GM12878 (cell line): ENCODE results near the gene KDELR1. TPM values are rescaled to one million over a fixed set of nuclear protein-coding genes. Genes with fewer than 3 reads are reported as not detected.

Experiments used
- BACH1 ChIP-seq: fragments of 450-650 bp; IDR thresholded peaks from 2 replicates; pipeline ENCODE4 v1.6.1; 2017; ENCODE audit warnings: mild to moderate bottlenecking, borderline replicate concordance
- FOXK2 ChIP-seq: fragments of 450-650 bp; IDR thresholded peaks from 2 replicates; pipeline ENCODE4 v1.6.1; 2017; ENCODE audit warnings: mild to moderate bottlenecking, moderate library complexity
- HCFC1 ChIP-seq: fragments of 150-350 bp; IDR thresholded peaks from 2 replicates; pipeline ENCODE4 v1.6.1; 2014; ENCODE audit warnings: low read length
- MEF2B ChIP-seq: fragments of 450-650 bp; IDR thresholded peaks from 2 replicates; pipeline ENCODE4 v1.6.1; 2018; ENCODE audit warnings: mild to moderate bottlenecking, moderate library complexity; ENCODE audit not compliant: partially characterized antibody, poor library complexity, severe bottlenecking
- MXI1 ChIP-seq: fragments of 150-350 bp; IDR thresholded peaks from 2 replicates; pipeline ENCODE4 v1.6.1; 2011; ENCODE audit warnings: low read depth, mild to moderate bottlenecking, inconsistent platforms, low read length, improper control_type of control experiment
- MYB ChIP-seq: fragments of 150-350 bp; IDR thresholded peaks from 2 replicates; pipeline ENCODE4 v1.6.1; 2014; ENCODE audit warnings: mild to moderate bottlenecking, low read depth, low read length, borderline replicate concordance
- NR2F1 ChIP-seq: fragments of 450-650 bp; conservative IDR thresholded peaks from 2 replicates; pipeline ENCODE4 v1.6.1; 2017; ENCODE audit warnings: mild to moderate bottlenecking
- NRF1 ChIP-seq: conservative IDR thresholded peaks from 2 replicates; pipeline ENCODE4 v1.6.1; 2011; ENCODE audit warnings: mild to moderate bottlenecking, low read depth, low read length, improper control_type of control experiment
- SIX5 ChIP-seq: IDR thresholded peaks from 2 replicates; pipeline ENCODE4 v1.6.1; 2011; ENCODE audit warnings: mild to moderate bottlenecking, low read depth, low read length, moderate library complexity; ENCODE audit not compliant: severe bottlenecking
- SMARCA5 ChIP-seq: fragments of 450-650 bp; IDR thresholded peaks from 2 replicates; pipeline ENCODE4 v1.6.1; 2017; ENCODE audit warnings: mild to moderate bottlenecking
- STAT3 ChIP-seq: IDR thresholded peaks from 2 replicates; pipeline ENCODE4 v1.6.1; 2011; ENCODE audit warnings: low read depth, low read length, improper control_type of control experiment
- polyA plus RNA-seq, 11 experiments: library from polyadenylated mRNA; depleted of rRNA in 4 of 11; unstranded in 6 of 11; stranded (reverse) in 5 of 11; fragments of >200 nt; fragmentation: Nextera tagmentation in 4 of 11; fragmentation: Illumina TruSeq in 1 of 11; extraction: Ambion mirVana in 4 of 11; extraction: Trizol in 1 of 11; gene quantifications; 1 replicate in 1 of 11; 2 replicates in 10 of 11; pipeline versions ENCODE4 v1.2.1 to v1.2.3, GENCODE V29; 2011 to 2016; ENCODE audit warnings: inconsistent platforms in 2 of 11, missing spikeins in 2 of 11, low read depth in 1 of 11
- total RNA-seq, 4 experiments: library from RNA; depleted of rRNA in 3 of 4; stranded (reverse); fragments of >200 nt in 3 of 4; fragmentation: Illumina TruSeq in 1 of 4; extraction: Trizol in 1 of 4; gene quantifications; 2 replicates each; pipeline versions ENCODE4 v1.2.1 to v1.2.3, GENCODE V29; 2013 to 2021
- TF ChIP-seq, protein P1 (sequence below): fragments of 450-650 bp; IDR thresholded peaks from 2 replicates; pipeline ENCODE4 v1.6.1; 2017; ENCODE audit warnings: mild to moderate bottlenecking, moderate library complexity
- TF ChIP-seq, protein P2 (sequence below): IDR thresholded peaks from 2 replicates; pipeline ENCODE4 v1.6.1; 2012; ENCODE audit warnings: mild to moderate bottlenecking, low read depth, low read length
- TF ChIP-seq, protein P3 (sequence below): IDR thresholded peaks from 2 replicates; pipeline ENCODE4 v1.6.1; 2012; ENCODE audit warnings: low read depth, low read length, improper control_type of control experiment
- TF ChIP-seq, protein P4 (sequence below): fragments of 450-650 bp; IDR thresholded peaks from 2 replicates; pipeline ENCODE4 v1.6.1; 2017; ENCODE audit warnings: mild to moderate bottlenecking, moderate library complexity

Gene KDELR1
- total and polyA plus RNA-seq, 10 of the 15 experiments (the other 5 are each of a cell fraction or from before 2014, with no cell fraction given) = 2.3 to 71.0 (median 45.2) TPM

DNA sequence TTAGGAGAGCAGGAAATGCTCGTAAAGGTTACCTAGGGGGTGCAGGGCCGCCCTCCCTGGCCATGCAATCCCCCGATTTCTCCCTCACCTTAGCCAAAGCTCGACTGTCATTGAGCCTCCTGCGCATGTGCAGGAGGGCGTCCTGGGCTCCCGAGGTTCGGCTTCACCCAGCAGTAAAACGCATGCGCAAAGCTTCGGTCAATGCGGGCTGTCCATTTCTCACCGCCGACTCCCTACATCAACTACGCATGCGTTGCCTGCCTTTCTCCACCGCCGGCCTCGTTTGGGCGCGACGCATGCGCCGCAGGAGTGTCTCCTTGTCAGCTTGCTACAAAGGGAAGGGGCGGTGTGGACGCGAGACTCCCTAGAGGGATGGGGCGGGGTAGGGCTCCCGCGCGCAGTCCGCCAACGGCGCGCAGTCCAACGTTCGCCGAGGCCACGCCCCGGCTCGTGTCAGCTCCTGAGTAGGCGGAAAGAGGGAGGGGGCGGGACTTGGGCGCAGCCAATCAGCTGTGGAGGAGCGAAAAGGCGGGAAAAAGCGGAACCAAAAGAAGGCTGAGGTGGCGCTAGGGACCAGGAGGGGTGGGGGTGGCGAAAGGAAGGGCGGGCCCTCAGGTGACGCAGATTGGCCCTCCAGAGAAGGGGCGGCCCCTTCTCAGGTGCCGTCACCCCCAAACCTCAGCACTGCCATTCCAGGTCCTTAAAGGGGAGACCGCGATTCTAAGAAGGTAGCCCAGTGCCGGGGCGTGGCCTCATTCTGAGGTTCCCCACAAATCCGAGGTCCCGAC is 27.3 kb downstream of the KDELR1 start, which contains the start of the genes SYNGR4 and TMEM143 (continued):
- TF ChIP-seq, protein P1, sequence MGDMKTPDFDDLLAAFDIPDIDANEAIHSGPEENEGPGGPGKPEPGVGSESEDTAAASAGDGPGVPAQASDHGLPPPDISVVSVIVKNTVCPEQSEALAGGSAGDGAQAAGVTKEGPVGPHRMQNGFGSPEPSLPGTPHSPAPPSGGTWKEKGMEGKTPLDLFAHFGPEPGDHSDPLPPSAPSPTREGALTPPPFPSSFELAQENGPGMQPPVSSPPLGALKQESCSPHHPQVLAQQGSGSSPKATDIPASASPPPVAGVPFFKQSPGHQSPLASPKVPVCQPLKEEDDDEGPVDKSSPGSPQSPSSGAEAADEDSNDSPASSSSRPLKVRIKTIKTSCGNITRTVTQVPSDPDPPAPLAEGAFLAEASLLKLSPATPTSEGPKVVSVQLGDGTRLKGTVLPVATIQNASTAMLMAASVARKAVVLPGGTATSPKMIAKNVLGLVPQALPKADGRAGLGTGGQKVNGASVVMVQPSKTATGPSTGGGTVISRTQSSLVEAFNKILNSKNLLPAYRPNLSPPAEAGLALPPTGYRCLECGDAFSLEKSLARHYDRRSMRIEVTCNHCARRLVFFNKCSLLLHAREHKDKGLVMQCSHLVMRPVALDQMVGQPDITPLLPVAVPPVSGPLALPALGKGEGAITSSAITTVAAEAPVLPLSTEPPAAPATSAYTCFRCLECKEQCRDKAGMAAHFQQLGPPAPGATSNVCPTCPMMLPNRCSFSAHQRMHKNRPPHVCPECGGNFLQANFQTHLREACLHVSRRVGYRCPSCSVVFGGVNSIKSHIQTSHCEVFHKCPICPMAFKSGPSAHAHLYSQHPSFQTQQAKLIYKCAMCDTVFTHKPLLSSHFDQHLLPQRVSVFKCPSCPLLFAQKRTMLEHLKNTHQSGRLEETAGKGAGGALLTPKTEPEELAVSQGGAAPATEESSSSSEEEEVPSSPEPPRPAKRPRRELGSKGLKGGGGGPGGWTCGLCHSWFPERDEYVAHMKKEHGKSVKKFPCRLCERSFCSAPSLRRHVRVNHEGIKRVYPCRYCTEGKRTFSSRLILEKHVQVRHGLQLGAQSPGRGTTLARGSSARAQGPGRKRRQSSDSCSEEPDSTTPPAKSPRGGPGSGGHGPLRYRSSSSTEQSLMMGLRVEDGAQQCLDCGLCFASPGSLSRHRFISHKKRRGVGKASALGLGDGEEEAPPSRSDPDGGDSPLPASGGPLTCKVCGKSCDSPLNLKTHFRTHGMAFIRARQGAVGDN = peak; percentile 85
- TF ChIP-seq FOXK2 (no peak), MEF2B (peak; percentile 91), SMARCA5 (no peak), STAT3 (no peak), MYB (no peak), MXI1 (peak; percentile 80; the same call in 1 of the 2 replicates), SIX5 (peak; percentile 28), HCFC1 (peak; percentile 61), BACH1 (peak; percentile 51; the same call in 1 of the 2 replicates), NRF1 (peak; percentile 99), NR2F1 (peak; percentile 46)
- TF ChIP-seq, protein P2, sequence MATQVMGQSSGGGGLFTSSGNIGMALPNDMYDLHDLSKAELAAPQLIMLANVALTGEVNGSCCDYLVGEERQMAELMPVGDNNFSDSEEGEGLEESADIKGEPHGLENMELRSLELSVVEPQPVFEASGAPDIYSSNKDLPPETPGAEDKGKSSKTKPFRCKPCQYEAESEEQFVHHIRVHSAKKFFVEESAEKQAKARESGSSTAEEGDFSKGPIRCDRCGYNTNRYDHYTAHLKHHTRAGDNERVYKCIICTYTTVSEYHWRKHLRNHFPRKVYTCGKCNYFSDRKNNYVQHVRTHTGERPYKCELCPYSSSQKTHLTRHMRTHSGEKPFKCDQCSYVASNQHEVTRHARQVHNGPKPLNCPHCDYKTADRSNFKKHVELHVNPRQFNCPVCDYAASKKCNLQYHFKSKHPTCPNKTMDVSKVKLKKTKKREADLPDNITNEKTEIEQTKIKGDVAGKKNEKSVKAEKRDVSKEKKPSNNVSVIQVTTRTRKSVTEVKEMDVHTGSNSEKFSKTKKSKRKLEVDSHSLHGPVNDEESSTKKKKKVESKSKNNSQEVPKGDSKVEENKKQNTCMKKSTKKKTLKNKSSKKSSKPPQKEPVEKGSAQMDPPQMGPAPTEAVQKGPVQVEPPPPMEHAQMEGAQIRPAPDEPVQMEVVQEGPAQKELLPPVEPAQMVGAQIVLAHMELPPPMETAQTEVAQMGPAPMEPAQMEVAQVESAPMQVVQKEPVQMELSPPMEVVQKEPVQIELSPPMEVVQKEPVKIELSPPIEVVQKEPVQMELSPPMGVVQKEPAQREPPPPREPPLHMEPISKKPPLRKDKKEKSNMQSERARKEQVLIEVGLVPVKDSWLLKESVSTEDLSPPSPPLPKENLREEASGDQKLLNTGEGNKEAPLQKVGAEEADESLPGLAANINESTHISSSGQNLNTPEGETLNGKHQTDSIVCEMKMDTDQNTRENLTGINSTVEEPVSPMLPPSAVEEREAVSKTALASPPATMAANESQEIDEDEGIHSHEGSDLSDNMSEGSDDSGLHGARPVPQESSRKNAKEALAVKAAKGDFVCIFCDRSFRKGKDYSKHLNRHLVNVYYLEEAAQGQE = no peak
- TF ChIP-seq, protein P3, sequence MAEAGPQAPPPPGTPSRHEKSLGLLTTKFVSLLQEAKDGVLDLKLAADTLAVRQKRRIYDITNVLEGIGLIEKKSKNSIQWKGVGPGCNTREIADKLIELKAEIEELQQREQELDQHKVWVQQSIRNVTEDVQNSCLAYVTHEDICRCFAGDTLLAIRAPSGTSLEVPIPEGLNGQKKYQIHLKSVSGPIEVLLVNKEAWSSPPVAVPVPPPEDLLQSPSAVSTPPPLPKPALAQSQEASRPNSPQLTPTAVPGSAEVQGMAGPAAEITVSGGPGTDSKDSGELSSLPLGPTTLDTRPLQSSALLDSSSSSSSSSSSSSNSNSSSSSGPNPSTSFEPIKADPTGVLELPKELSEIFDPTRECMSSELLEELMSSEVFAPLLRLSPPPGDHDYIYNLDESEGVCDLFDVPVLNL = peak; percentile 92
- TF ChIP-seq, protein P4, sequence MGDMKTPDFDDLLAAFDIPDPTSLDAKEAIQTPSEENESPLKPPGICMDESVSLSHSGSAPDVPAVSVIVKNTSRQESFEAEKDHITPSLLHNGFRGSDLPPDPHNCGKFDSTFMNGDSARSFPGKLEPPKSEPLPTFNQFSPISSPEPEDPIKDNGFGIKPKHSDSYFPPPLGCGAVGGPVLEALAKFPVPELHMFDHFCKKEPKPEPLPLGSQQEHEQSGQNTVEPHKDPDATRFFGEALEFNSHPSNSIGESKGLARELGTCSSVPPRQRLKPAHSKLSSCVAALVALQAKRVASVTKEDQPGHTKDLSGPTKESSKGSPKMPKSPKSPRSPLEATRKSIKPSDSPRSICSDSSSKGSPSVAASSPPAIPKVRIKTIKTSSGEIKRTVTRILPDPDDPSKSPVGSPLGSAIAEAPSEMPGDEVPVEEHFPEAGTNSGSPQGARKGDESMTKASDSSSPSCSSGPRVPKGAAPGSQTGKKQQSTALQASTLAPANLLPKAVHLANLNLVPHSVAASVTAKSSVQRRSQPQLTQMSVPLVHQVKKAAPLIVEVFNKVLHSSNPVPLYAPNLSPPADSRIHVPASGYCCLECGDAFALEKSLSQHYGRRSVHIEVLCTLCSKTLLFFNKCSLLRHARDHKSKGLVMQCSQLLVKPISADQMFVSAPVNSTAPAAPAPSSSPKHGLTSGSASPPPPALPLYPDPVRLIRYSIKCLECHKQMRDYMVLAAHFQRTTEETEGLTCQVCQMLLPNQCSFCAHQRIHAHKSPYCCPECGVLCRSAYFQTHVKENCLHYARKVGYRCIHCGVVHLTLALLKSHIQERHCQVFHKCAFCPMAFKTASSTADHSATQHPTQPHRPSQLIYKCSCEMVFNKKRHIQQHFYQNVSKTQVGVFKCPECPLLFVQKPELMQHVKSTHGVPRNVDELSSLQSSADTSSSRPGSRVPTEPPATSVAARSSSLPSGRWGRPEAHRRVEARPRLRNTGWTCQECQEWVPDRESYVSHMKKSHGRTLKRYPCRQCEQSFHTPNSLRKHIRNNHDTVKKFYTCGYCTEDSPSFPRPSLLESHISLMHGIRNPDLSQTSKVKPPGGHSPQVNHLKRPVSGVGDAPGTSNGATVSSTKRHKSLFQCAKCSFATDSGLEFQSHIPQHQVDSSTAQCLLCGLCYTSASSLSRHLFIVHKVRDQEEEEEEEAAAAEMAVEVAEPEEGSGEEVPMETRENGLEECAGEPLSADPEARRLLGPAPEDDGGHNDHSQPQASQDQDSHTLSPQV = no peak
